ENCODE results near the gene CCDC170.
"Not testable (repeated sequence)": the region's sequence is repeated elsewhere in the genome, so short reads cannot be mapped to it uniquely, and the experiment has no call there.

Gene CCDC170, protein sequence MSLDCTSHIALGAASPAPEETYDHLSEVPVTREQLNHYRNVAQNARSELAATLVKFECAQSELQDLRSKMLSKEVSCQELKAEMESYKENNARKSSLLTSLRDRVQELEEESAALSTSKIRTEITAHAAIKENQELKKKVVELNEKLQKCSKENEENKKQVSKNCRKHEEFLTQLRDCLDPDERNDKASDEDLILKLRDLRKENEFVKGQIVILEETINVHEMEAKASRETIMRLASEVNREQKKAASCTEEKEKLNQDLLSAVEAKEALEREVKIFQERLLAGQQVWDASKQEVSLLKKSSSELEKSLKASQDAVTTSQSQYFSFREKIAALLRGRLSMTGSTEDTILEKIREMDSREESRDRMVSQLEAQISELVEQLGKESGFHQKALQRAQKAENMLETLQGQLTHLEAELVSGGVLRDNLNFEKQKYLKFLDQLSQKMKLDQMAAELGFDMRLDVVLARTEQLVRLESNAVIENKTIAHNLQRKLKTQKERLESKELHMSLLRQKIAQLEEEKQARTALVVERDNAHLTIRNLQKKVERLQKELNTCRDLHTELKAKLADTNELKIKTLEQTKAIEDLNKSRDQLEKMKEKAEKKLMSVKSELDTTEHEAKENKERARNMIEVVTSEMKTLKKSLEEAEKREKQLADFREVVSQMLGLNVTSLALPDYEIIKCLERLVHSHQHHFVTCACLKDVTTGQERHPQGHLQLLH

DNA sequence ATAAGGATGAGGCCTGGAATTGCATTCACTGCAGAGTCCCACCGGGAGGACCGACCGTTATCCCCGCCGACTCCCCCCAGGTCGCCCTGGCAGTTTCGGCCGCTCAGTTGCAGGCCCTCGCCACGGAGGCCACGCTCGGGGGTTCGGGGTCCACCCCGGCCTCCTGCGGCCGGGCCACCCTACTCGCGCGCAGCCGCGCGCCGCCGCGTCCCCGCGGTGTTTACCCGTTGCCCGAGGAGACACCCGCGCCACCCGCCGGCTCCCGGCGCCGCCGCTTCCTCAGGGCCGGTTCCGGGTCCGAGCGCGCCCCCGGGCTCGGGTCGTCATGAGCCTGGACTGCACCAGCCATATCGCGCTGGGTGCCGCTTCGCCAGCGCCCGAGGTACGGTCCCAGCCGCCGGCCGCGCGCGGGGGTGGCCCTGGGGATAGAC is at the start of gene CCDC170:
Gene CCDC170, plus strand, starts transcription at position 214 of the 431 bp plus-strand sequence. Its CDS starts 112 bp downstream, at position 326.
- DNase-seq = no peak

DNA sequence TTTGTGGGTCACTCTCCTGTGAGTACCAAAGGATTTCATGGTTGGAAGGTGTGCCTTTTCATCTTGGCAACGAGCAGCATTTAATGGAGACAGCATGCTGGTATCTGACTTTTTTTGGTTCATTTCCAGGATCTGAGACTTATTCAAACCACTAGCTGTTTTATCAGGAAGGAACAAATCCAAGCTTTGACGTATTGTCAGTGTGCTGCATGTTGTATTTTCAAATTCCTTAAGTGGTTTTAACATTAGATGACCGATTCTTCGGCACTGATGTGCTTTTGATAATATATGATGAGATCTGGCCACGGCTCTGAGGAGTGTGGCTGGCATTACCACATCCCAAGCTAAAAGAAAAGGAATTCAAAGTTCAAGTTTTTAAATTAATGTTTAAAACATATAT is 48.3 kb upstream of the CCDC170 start:
- no peak for DNase-seq

- no peak for DNase-seq
Observed at GRCh38 chr6:151447237-151447636, 46.6 kb upstream of the CCDC170 start.

GRCh38 chr6:151448623-151449022 is 45.2 kb upstream of the CCDC170 start:
- no peak for DNase-seq

- not testable (repeated sequence) for DNase-seq
Observed at GRCh38 chr6:151450928-151451327, 42.9 kb upstream of the CCDC170 start.

DNA sequence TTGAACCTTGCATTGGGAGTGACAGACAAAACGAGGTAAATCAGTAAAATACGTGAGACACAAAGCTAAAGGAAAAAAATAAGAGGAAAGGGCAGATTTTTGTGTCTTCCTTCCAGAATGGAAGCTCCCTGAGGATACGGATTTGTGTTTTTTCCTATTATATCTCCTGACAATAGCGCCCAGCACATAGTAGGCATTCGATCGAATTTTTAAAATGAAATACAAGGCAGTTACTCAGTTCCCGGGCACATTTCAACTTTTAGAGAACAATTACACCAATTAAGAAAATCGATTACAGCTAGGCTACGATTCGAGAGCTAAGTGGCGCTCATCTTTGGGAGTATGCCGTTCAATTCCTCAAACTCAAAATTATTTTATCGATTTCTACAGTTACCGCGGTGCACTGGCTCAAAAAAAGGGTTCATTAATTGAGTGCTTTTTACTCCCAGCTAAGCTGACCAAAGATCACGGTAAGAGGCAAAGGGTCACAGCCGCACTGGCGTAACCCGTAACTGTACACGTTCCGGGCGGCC is 42.3 kb upstream of the CCDC170 start:
- no peak for DNase-seq

- DNase-seq = peak; percentile 99 to 100
Observed at GRCh38 chr6:151451950-151452749, 41.7 kb upstream of the CCDC170 start, which contains the start of gene RMND1. Gene RMND1 (minus strand): TSS chr6:151452126. CDS start chr6:151445811, 6,315 bp downstream.

DNA sequence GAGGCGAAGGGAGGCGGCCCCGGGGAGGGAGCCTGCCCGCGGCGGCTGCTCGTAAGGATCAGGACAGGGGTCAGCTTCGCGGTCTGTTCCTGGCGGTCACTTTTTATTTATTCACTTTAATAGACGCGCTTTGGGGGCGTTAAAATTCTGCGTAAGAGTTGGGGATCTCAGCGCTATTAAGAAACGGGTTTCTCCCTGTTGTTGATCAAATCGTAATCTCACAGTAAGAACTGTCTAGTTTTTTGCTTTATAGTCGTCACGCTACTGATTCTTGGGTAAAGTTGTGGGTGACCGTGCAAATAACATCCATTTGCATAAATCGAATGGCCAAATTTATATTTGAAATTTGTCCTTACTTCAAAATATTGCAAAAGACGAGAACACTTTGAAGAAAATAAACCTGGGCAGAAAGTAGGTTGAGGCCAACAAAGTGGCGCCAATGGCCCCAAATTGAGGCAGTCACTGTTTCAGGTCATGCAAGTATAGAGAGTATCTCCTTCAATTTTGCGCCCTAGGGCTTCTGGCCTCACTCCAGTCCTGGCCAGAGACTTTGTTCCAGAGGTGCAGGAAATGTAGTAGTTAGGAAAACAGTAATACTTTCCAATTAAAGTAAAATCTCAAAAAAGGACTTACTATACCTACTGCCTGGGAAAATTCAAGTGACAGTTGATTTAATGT is 40.9 kb upstream of the CCDC170 start:
- DNase-seq = no peak

- not testable (repeated sequence) for DNase-seq
Observed at GRCh38 chr6:151455751-151456398, 37.9 kb upstream of the CCDC170 start.

GRCh38 chr6:151461673-151462072 is 32.1 kb upstream of the CCDC170 start:
- no peak for DNase-seq

DNA sequence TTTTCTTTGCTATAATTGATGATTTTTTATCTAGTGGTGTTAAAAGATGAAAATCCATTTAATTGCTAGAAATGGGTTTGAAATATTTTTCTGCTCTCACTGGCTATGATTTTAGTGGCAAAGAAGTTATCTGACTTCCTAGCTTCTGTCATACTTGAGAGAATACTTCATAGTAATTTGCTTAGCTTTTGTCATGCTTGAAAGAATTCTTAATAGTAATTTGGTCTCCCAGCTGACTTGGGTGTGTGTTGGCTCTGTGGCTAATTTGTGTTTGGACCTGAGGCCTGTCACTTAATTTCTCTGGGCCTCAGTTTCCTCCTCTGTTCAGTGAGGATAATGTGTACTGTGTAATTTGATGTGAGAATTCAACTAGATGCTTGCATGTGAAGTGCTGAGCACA is 29.1 kb upstream of the CCDC170 start:
- no peak for DNase-seq

- peak; percentile 8 to 21 for DNase-seq
Observed at GRCh38 chr6:151475653-151476523, 17.9 kb upstream of the CCDC170 start.

- DNase-seq = no peak
Observed at GRCh38 chr6:151477726-151478125, 16.1 kb upstream of the CCDC170 start.

GRCh38 chr6:151478670-151479069 is 15.1 kb upstream of the CCDC170 start:
- no peak for DNase-seq

- no peak for DNase-seq
Observed at GRCh38 chr6:151481786-151482185, 12.0 kb upstream of the CCDC170 start.

- no peak for DNase-seq
Observed at GRCh38 chr6:151482290-151482689, 11.5 kb upstream of the CCDC170 start.

GRCh38 chr6:151483994-151484393 is 9.8 kb upstream of the CCDC170 start:
- no peak for DNase-seq

DNA sequence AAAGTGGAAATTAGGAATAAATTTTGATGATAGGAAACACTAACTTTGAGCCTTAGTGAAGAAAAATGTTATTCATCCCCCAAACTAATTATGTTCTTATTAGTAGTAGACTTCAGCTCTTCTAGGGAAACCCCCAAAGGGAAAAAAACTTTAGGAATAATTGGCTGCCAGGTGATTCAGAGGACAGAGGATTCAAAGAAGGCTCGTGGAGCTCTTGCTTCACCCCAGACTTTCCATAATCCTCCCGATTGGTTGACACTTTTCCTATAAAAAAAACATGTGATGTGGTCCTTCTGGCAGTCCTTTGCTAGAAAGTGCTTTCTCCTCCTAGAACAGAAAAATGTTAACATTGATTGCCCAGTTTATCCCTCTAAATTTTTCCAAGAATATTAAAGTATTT is 5.6 kb upstream of the CCDC170 start:
- no peak for DNase-seq

- no peak for DNase-seq
Observed at GRCh38 chr6:151490996-151491395, 2.8 kb upstream of the CCDC170 start.

GRCh38 chr6:151493161-151493803 is 535 bp upstream of the CCDC170 start:
- no peak for DNase-seq

All from stimulated activated CD4-positive, alpha-beta T cell treated with anti-CD3 and anti-CD28 coated beads, Interleukin-4, amount 100 ng/mL, for 4 hours (primary cell).